ENCODE data around the gene SETX.

DNA sequence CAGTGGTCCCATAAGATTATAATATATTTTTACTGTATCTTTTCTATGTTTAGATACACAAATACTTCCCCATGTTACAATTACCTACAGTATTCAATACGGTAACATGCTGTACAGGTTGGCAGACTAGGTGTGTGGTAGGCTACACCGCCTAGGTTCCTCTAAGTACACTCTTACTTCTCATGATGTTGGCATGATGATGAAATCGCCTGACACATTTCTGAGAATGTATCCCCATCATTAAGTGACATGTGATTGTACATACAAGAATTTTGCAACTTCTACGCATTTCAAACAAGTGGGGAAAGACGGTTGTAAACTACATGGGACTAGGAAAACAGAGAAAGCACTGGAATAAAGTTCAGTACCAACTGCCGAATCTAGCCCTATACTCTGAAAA lies 53.3 kb downstream of the SETX start:
- TF ChIP-seq POLR2A (IDR thresholded peaks at IDR 0.05; ENCODE audit: low read depth, low read length): no peak
- TF ChIP-seq POLR2AphosphoS5 (IDR thresholded peaks at IDR 0.05; ENCODE audit: low read depth, low read length): no peak
- no peak for TF ChIP-seq POU2F2 (IDR thresholded peaks at IDR 0.05; ENCODE audit: low read depth, low read length)

Data from GM12891 (cell line).